Upper lobe of left lung (tissue), 6 donors: ENCODE data around the gene PSMB9. TPM values are rescaled to one million over a fixed set of nuclear protein-coding genes. Genes with fewer than 3 reads are reported as not detected.
A peak's percentile ranks its signal among the peaks of the same experiment; 100 is the strongest.

Experiments used
- ATAC-seq, 2 donors: fragments of 200-7000 bp; cut with Tn5 transposase; one replicate each; pipeline ENCODE4 v1.9.1; 2022; ENCODE audit warnings: mild to moderate bottlenecking in 2 of 2, moderate library complexity in 2 of 2; ENCODE audit not compliant: low FRiP score in 2 of 2
- DNase-seq, 2 donors: peaks; one replicate each; pipeline ENCODE4 v3.0.0-alpha.2; 2019 to 2020
- H3K27ac ChIP-seq, 4 donors: fragments of 200-600 bp; sonication (generic); one replicate each; pipeline ENCODE4 v1.5.1; 2016 to 2019
- H3K27me3 ChIP-seq, 4 donors: fragments of 200-600 bp; sonication (generic); one replicate each; pipeline ENCODE4 v1.5.1; 2017 to 2019
- H3K36me3 ChIP-seq, 4 donors: fragments of 200-600 bp; sonication (generic); one replicate each; pipeline ENCODE4 v1.5.1; 2016 to 2019
- H3K4me1 ChIP-seq, 4 donors: fragments of 200-600 bp; sonication (generic); one replicate each; pipeline ENCODE4 v1.5.1; 2018 to 2019
- H3K4me3 ChIP-seq, 4 donors: fragments of 200-600 bp; sonication (generic); one replicate each; pipeline ENCODE4 v1.5.1; 2017 to 2019; ENCODE audit warnings: mild to moderate bottlenecking in 2 of 4, moderate library complexity in 1 of 4
- H3K9me3 ChIP-seq, 4 donors: fragments of 200-600 bp; sonication (generic); one replicate each; pipeline ENCODE4 v1.5.1; 2018 to 2019
- EP300 ChIP-seq, 4 donors: sonication (generic); formaldehyde crosslinking; IDR thresholded peaks; one replicate each; pipeline ENCODE4 v1.5.1; 2017; ENCODE audit warnings: antibody characterized with exemption in 4 of 4, control low read depth in 2 of 4
- POLR2A ChIP-seq, 4 donors: fragments of 450-650 bp; IDR thresholded peaks; one replicate each; pipeline ENCODE4 v1.5.1; 2016 to 2017; ENCODE audit warnings: antibody characterized with exemption in 4 of 4, mild to moderate bottlenecking in 2 of 4
- POLR2AphosphoS5 ChIP-seq, 2 donors: sonication (generic); formaldehyde crosslinking; IDR thresholded peaks; one replicate each; pipeline ENCODE4 v1.5.1; 2017; ENCODE audit warnings: antibody characterized with exemption in 2 of 2
- WGBS, 2 donors: methylation state at CpG; one replicate each; pipeline ENCODE4 v1.1.5; 2017 to 2018; 5-methylcytosine and 5-hydroxymethylcytosine counted together
- total RNA-seq, 6 donors: library from RNA; depleted of rRNA in 4 of 6; stranded (reverse); fragments of >200 nt in 4 of 6; gene quantifications; one replicate each; pipeline versions ENCODE4 v1.1.0 to v1.2.1, GENCODE V29; 2016 to 2021
- TF ChIP-seq, protein P1 (sequence below), 6 experiments: fragments of 450-650 bp in 4 of 6; fragments of 200-600 bp in 2 of 6; sonication (generic) in 2 of 6; IDR thresholded peaks; one replicate each; pipeline ENCODE4 v1.5.1; 2016 to 2019; ENCODE audit warnings: antibody characterized with exemption in 6 of 6
- donor health status: DM: no; HTN: no; CAD: no; lungs with moderate emphysema.
- donor health status: DM: no; HTN: yes; CAD: no; lungs with severe emphysema.

The PSMB9 gene
- total RNA-seq, 6 donors from 2014 or later, result 34.4 to 85.9 (median 45.5) TPM

DNA sequence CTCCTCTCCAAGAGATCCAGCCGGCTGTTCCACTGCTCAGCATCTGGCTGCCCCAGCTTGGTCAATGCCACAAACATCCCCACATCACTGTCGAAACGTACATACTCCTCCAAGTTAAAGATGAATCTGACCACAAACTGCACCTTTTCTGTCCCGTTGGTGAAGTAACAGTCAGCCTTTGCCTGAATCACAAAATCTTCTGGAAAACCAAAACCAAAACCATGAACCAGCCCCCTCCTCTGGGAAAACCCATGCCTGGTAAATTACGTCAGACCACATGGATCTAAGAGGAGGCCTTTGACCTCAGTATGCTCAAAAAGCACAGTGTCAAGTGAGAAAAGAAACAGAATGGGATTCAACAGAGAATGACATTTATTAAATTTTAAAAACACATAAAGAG, 38.9 kb upstream of the PSMB9 start:
- Histone ChIP-seq H3K36me3 (no peaks in the 10 kb centered on the region), H3K9me3 (no peaks in the 10 kb centered on the region), H3K27ac (no peak overlapping the region), H3K27me3 (no peaks in the 10 kb centered on the region), H3K4me1 (no peaks in the 10 kb centered on the region), H3K4me3 (no peak overlapping the region)
- peak in 1 of 2 donors; percentile 73 for ATAC-seq
- no peak for DNase-seq
- 79 to 82% methylated on average over 5 of the region's 5 CpGs for WGBS, 2 donors
- TF ChIP-seq EP300 (IDR thresholded peaks at IDR 0.05) (no peak), POLR2AphosphoS5 (IDR thresholded peaks at IDR 0.05) (no peak), POLR2A (IDR thresholded peaks at IDR 0.05) (no peak)
- TF ChIP-seq, protein P1, sequence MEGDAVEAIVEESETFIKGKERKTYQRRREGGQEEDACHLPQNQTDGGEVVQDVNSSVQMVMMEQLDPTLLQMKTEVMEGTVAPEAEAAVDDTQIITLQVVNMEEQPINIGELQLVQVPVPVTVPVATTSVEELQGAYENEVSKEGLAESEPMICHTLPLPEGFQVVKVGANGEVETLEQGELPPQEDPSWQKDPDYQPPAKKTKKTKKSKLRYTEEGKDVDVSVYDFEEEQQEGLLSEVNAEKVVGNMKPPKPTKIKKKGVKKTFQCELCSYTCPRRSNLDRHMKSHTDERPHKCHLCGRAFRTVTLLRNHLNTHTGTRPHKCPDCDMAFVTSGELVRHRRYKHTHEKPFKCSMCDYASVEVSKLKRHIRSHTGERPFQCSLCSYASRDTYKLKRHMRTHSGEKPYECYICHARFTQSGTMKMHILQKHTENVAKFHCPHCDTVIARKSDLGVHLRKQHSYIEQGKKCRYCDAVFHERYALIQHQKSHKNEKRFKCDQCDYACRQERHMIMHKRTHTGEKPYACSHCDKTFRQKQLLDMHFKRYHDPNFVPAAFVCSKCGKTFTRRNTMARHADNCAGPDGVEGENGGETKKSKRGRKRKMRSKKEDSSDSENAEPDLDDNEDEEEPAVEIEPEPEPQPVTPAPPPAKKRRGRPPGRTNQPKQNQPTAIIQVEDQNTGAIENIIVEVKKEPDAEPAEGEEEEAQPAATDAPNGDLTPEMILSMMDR (IDR thresholded peaks at IDR 0.05), result no peak

DNA sequence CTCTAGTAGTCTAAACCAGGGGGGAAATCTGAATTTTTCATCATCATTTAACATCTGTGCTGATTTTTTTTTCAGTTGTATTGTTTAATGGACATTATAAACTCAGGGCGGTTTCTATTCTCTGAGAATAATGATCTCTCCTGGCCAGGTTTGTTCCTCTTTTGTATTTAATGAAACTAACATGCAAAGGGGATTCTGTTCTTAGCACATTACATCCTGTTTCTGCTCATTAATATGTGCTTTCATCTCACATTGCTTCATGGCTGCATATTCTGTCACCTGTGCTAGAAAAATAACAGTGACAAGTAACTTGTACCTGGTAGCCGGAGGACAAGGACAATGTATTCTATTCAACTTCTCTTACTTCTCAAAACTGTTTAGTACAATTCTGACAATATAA, 38.0 kb upstream of the PSMB9 start:
- 82 to 84% methylated on average over 2 of the region's 2 CpGs for WGBS, 2 donors
- DNase-seq, result no peak
- no peak overlapping the region for H3K4me3 ChIP-seq
- no peaks in the 10 kb centered on the region for H3K4me1 ChIP-seq
- H3K9me3 ChIP-seq, result no peaks in the 10 kb centered on the region
- no peaks in the 10 kb centered on the region for H3K27me3 ChIP-seq
- no peak for ATAC-seq
- TF ChIP-seq POLR2AphosphoS5 (IDR thresholded peaks at IDR 0.05), result no peak
- TF ChIP-seq POLR2A (IDR thresholded peaks at IDR 0.05), result no peak
- TF ChIP-seq, protein P1 (IDR thresholded peaks at IDR 0.05), result no peak
- no peak for TF ChIP-seq EP300 (IDR thresholded peaks at IDR 0.05)
- no peaks in the 10 kb centered on the region for H3K36me3 ChIP-seq
- peak overlapping the region in 1 of 4 donors; percentile 28 for H3K27ac ChIP-seq

DNA sequence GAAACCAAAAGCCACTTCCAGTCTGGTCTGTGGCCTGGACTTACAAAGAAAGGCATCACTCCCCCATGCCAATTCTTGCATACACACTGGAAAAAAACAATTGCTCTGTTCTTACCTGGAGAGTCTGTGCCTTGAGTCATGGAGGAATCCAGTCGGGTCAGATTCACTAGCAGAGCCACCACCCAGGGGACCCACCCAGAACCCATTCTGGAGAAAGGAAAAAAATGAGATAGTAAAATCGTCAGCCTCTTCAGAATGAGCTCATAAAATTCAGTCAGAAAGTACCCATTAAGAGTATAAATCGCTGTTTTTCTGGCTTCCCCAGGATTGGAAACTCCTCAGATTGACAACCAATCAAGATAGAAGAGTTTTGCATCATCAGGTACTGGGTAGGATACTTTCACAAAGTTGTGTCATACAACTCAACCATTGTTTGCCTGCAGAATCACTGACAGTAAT, 37.2 kb upstream of the PSMB9 start, which contains the start of gene HLA-DOB:
Gene HLA-DOB (minus strand): TSS at position 257 of the 459 bp plus-strand sequence. CDS start 51 bp downstream, at position 206.
- DNase-seq (peak in 1 of 2 donors; percentile 51), ATAC-seq (peak; percentile 50 to 80)
- Histone ChIP-seq H3K36me3 (no peaks in the 10 kb centered on the region), H3K9me3 (no peaks in the 10 kb centered on the region), H3K27ac (peak within 1 kb of the TSS in 3 of 4 donors; percentile 28 to 50 (median 44)), H3K4me1 (no peaks in the 10 kb centered on the region), H3K27me3 (no peaks in the 10 kb centered on the region), H3K4me3 (peak within 1 kb of the TSS in 3 of 4 donors; percentile 14 to 31 (median 29))
- TF ChIP-seq, protein P1 (IDR thresholded peaks at IDR 0.05), result no peak
- TF ChIP-seq POLR2AphosphoS5 (IDR thresholded peaks at IDR 0.05) (no peak), POLR2A (IDR thresholded peaks at IDR 0.05) (no peak), EP300 (IDR thresholded peaks at IDR 0.05) (peak in 1 of 4 donors; percentile 15)
- WGBS, 2 donors, result 51 to 56% methylated on average over 3 of the region's 3 CpGs

DNA sequence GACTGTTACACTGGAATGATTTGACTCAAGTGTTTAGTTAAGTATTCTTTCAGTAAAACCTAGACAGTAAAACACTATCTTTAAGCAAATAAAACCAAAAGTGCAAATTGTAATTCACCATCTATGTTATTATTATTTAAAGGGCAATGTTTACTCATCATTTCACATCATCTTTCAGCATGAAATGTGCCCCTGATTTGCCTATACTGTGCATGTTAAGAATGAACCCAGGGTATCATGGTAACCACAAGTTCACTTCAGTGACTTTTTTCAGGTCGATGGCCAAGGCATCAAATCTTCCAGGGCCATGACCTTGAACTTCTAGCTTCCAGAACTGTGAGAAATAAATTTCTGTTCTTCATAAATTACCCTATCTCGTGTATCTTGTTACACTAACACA, 35.1 kb upstream of the PSMB9 start:
- TF ChIP-seq EP300 (IDR thresholded peaks at IDR 0.05) (no peak), POLR2A (IDR thresholded peaks at IDR 0.05) (no peak), POLR2AphosphoS5 (IDR thresholded peaks at IDR 0.05) (no peak)
- TF ChIP-seq, protein P1 (IDR thresholded peaks at IDR 0.05), result no peak
- no peak overlapping the region for H3K27ac ChIP-seq
- 78 to 85% methylated on average over 2 of the region's 2 CpGs for WGBS, 2 donors
- ATAC-seq, result no peak
- DNase-seq, result no peak
- H3K36me3 ChIP-seq, result no peaks in the 10 kb centered on the region
- no peaks in the 10 kb centered on the region for H3K4me1 ChIP-seq
- no peak overlapping the region for H3K4me3 ChIP-seq
- no peaks in the 10 kb centered on the region for H3K27me3 ChIP-seq
- no peaks in the 10 kb centered on the region for H3K9me3 ChIP-seq

DNA sequence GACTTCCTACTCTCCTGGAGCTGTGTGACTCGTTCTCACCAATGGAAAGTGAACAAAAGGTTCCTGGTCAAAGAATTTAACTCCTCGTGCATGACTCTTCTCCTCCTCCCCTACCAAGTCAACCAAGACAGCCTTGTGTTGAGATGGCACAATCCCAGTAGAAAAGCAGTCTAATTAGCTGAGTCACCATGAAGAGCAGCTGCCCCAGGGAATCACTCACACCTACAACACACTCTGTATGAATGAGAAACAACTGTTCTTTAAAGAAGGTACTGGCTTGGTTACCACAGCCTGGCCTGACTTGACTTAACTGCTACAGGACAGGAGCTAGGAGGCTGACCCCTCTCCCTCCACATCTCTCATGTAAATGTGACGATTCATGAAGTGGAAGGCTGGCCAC, 34.3 kb upstream of the PSMB9 start:
- H3K4me1 ChIP-seq, result no peaks in the 10 kb centered on the region
- H3K9me3 ChIP-seq, result no peaks in the 10 kb centered on the region
- 75 to 76% methylated on average over 2 to 3 of the region's 3 CpGs for WGBS, 2 donors
- ATAC-seq, result no peak
- H3K4me3 ChIP-seq, result no peak overlapping the region
- TF ChIP-seq POLR2AphosphoS5 (IDR thresholded peaks at IDR 0.05) (no peak), EP300 (IDR thresholded peaks at IDR 0.05) (no peak), POLR2A (IDR thresholded peaks at IDR 0.05) (no peak)
- TF ChIP-seq, protein P1 (IDR thresholded peaks at IDR 0.05), result no peak
- H3K27me3 ChIP-seq, result no peaks in the 10 kb centered on the region
- no peaks in the 10 kb centered on the region for H3K36me3 ChIP-seq
- no peak for DNase-seq
- H3K27ac ChIP-seq, result no peak overlapping the region
